ENCODE results near the gene HIC1.

GRCh38 chr17:2068519-2069051 lies 13.7 kb downstream of the HIC1 start:
- TF ChIP-seq POLR2AphosphoS5 (IDR thresholded peaks at IDR 0.05) (no peak), EP300 (IDR thresholded peaks at IDR 0.05) (no peak), POLR2A (IDR thresholded peaks at IDR 0.05) (no peak)
- TF ChIP-seq, protein P1, sequence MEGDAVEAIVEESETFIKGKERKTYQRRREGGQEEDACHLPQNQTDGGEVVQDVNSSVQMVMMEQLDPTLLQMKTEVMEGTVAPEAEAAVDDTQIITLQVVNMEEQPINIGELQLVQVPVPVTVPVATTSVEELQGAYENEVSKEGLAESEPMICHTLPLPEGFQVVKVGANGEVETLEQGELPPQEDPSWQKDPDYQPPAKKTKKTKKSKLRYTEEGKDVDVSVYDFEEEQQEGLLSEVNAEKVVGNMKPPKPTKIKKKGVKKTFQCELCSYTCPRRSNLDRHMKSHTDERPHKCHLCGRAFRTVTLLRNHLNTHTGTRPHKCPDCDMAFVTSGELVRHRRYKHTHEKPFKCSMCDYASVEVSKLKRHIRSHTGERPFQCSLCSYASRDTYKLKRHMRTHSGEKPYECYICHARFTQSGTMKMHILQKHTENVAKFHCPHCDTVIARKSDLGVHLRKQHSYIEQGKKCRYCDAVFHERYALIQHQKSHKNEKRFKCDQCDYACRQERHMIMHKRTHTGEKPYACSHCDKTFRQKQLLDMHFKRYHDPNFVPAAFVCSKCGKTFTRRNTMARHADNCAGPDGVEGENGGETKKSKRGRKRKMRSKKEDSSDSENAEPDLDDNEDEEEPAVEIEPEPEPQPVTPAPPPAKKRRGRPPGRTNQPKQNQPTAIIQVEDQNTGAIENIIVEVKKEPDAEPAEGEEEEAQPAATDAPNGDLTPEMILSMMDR (IDR thresholded peaks at IDR 0.05), result no peak

Measured in stomach (tissue), 4 donors.